IPS-20b (cell line): ENCODE results near the gene RNF220.

Source experiments
- H3K27ac ChIP-seq: one replicate; pipeline ENCODE4 v1.5.1; 2013; ENCODE audit warnings: low read length
- H3K27me3 ChIP-seq: 2 replicates; pipeline ENCODE4 v1.6.1; 2013; ENCODE audit warnings: mild to moderate bottlenecking, low read length, inconsistent platforms; ENCODE audit not compliant: insufficient read depth
- H3K36me3 ChIP-seq: 2 replicates; pipeline ENCODE4 v1.6.1; 2013; ENCODE audit warnings: low read depth, mild to moderate bottlenecking, inconsistent platforms, low read length, moderate library complexity; ENCODE audit not compliant: insufficient read depth
- H3K4me1 ChIP-seq: 2 replicates; pipeline ENCODE4 v1.6.1; 2013; ENCODE audit warnings: mild to moderate bottlenecking, control low read depth, inconsistent platforms, low read length, moderate library complexity; ENCODE audit not compliant: insufficient read depth
- H3K4me3 ChIP-seq: 2 replicates; pipeline ENCODE4 v1.5.1; 2013; ENCODE audit warnings: mild to moderate bottlenecking, low read length, inconsistent platforms
- H3K9ac ChIP-seq: 2 replicates; pipeline ENCODE4 v1.6.1; 2013; ENCODE audit warnings: low read depth, mild to moderate bottlenecking, inconsistent platforms, low read length, moderate library complexity
- H3K9me3 ChIP-seq: 2 replicates; pipeline ENCODE4 v1.6.1; 2013; ENCODE audit warnings: mild to moderate bottlenecking, low read depth, low read length, inconsistent platforms; ENCODE audit not compliant: insufficient read depth

RNF220 gene

DNA sequence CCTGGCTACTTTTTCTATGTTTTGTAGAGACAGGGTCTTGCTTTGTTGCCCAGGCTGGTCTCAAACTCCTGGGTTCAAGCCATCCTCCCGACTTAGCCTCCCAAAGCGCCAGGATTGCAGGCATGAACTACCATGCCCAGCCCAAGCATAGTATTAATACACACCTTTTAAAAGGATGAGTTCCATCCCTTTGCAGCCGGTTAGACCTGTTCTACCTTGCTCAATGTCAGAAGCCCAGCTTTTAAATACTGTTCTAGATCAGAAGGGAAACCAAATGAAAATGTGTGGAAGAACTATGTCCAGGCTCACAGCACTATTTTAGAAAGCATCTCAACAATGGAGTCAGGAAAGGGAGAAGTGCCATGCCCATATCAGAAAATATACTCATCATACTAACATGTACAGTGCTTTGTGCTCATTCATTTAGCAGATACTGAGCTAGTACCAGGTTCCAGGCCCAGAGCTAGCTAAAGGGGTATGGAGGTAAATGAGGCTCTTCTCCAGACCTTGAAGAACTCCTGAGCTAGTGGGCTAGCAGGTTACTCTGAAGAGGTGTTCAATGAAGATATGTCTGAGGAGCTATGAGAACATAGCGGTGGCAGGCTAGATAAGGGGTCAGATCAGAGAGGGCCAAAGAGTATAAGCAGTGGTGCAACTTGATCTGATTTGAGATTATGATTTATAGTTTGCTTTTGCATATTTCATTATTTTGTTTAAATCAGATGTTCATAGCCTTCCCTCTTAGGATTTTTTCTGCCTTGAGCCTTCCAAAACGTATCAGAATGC lies 78.2 kb downstream of the RNF220 start:
- peaks cover 6% of the 10 kb centered on the region; the same call in 1 of the 2 replicates for H3K27me3 ChIP-seq
- H3K4me1 ChIP-seq = peaks cover 23% of the 10 kb centered on the region
- H3K27ac ChIP-seq = no peak overlapping the region
- H3K9ac ChIP-seq = 0 out of 2 replicates have a peak overlapping the region, but pooled peaks have one; percentile 5
- no peaks in the 10 kb centered on the region for H3K36me3 ChIP-seq
- H3K4me3 ChIP-seq = no peak overlapping the region
- no peaks in the 10 kb centered on the region for H3K9me3 ChIP-seq

DNA sequence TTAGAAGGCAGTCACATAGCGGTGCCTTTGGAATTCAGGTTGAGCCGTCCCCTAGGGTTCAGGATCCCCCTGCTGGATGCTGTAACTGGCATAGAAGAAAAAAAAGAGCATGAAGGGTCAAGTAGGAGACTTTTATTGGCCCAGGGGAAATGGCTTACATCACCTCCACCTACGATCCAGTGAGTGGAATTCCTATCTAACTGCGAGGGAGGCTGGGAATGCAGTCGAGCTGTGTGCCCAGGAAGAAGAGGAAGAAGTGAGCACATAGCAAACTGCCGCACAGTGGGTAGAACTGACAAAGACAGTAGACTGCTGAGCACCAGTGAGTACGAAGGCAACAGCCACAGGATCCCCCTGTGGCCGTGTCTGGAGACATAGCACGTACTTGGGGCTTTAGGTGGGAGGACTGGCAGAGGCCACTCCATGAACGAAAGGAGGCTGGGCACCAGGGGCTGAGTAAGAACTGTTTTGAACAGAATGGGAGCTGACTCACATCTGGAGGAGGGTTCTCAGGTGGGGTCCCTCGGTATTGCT lies 79.2 kb downstream of the RNF220 start:
- Histone ChIP-seq H3K4me3 (no peak overlapping the region), H3K36me3 (no peaks in the 10 kb centered on the region), H3K27ac (no peak overlapping the region), H3K4me1 (peaks cover 23% of the 10 kb centered on the region), H3K9ac (peak overlapping the region; percentile 5; the same call in 1 of the 2 replicates), H3K9me3 (no peaks in the 10 kb centered on the region), H3K27me3 (peaks cover 6% of the 10 kb centered on the region; the same call in 1 of the 2 replicates)

DNA sequence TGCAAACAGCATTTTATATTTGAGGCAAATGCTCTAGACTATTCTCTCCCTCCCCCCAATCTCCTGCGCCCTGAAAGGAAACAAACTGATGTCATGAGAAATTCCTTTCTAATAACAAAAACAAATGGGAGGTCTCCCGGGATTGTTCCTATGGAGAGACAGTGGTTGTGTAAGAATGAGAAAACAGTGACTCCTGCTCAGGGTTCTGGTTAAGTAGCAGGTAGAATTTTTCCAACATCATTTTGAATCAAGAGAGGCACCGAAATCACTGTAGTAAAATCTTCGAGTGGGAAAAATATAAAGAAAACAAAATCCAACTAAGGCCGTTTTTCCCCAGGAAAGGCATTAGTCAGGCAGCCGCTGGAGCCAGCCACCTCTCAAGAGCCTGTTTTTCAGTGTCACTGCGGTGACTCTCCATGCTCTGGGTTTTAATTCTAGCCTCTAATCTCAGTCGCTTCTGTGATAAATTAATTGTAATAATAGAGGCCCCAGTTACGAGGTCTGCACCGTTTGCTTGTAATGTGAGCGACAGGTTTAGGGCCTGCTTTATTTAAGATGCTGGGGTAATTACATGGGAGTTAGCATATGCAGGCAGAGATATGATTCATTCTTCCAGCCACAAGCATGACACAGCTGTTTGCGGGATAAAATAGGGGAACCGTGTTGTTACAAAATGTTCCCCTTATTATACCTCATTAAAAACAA lies 80.3 kb downstream of the RNF220 start:
- Histone ChIP-seq H3K4me1 (peaks cover 23% of the 10 kb centered on the region), H3K9ac (peak overlapping the region; percentile 23; the same call in 1 of the 2 replicates), H3K9me3 (no peaks in the 10 kb centered on the region), H3K27ac (no peak overlapping the region), H3K27me3 (peaks cover 6% of the 10 kb centered on the region; the same call in 1 of the 2 replicates), H3K36me3 (no peaks in the 10 kb centered on the region), H3K4me3 (no peak overlapping the region)

DNA sequence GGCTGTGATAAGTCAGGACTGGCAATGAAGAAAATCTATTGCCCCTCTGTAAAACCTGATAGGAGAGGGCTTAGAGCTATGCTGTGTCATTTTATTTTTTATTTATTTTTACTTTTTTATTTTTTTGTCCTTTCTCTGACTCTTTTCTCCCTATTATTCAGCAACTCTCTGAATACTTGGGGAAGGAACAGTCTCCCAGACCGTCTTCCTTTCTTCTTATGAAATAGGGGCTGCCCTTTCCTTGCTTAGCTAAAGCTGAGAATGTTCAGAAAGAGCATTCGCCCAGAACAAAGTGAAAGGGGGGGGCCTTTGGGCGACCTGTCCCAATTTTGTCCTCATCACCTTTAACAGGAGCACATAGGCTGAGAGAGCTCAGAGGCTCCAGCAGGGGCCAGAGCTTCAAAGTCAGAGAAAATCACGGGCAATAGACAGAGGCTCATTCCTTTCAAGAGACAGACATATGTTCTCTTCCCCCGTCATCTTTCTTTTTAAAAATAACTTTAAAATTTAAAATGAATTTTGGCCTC lies 80.9 kb downstream of the RNF220 start:
- Histone ChIP-seq H3K9ac (peak overlapping the region; percentile 23; the same call in 1 of the 2 replicates), H3K27me3 (peaks cover 6% of the 10 kb centered on the region; the same call in 1 of the 2 replicates), H3K27ac (no peak overlapping the region), H3K9me3 (no peaks in the 10 kb centered on the region), H3K4me1 (peaks cover 23% of the 10 kb centered on the region), H3K4me3 (no peak overlapping the region), H3K36me3 (no peaks in the 10 kb centered on the region)

DNA sequence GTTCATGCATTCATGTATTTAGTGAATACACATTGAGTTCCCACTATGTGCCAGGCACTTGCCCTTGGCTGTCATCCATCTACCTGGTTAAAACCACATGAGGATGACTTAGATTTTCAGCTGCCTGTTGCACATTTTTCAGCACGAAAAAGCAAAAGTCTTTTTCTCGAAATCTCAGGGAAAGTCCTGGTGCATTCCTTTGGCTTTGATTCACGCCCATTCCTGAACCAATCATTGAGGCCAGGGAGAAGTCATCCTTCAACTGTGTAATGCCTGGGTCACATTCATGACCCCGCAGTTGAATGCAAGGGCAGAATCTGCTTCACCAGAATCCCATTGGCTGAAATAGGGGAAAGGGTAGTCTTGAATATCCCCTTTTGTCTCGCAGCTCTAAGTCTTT lies 84.4 kb downstream of the RNF220 start:
- Histone ChIP-seq H3K4me3 (no peak overlapping the region), H3K36me3 (no peaks in the 10 kb centered on the region), H3K27ac (no peak overlapping the region), H3K27me3 (no peaks in the 10 kb centered on the region; the same call in 1 of the 2 replicates), H3K9ac (no peak overlapping the region), H3K9me3 (no peaks in the 10 kb centered on the region), H3K4me1 (peaks cover 14% of the 10 kb centered on the region)

DNA sequence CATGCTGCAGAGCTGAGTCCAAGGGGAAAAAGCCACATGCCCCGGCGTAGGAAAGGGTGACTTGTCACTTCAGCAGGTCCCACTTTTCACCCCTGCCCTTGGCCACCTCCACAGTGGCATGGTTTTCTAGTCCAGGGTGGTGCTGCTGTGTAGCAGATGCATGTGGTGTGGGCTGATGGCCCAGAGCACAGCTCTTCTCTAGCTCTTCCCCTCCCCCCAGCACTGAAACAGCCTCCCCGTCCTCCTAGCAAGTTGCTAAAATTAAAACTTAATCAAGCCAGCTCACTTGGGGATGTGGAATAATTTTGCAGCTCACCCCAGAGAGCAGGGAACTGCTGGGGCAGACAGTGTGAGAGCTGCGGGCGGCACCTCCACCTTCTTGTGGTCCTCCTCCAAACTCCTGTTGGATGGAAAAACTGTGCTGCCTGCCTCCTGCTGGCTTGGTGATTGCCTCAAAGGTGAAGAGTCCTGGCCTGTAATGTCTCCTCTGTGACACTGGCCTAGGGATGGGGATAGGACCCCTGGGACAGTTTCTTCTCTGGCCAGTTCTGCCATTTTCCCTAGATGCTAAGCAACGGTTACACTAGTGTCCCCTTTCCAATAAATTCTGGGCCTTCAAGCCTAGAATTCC lies 91.6 kb downstream of the RNF220 start:
- peaks cover 56% of the 10 kb centered on the region for H3K27me3 ChIP-seq
- H3K4me3 ChIP-seq = no peak overlapping the region
- H3K27ac ChIP-seq = no peak overlapping the region
- H3K9me3 ChIP-seq = no peaks in the 10 kb centered on the region
- H3K4me1 ChIP-seq = peaks cover 14% of the 10 kb centered on the region
- no peaks in the 10 kb centered on the region for H3K36me3 ChIP-seq
- no peak overlapping the region for H3K9ac ChIP-seq

DNA sequence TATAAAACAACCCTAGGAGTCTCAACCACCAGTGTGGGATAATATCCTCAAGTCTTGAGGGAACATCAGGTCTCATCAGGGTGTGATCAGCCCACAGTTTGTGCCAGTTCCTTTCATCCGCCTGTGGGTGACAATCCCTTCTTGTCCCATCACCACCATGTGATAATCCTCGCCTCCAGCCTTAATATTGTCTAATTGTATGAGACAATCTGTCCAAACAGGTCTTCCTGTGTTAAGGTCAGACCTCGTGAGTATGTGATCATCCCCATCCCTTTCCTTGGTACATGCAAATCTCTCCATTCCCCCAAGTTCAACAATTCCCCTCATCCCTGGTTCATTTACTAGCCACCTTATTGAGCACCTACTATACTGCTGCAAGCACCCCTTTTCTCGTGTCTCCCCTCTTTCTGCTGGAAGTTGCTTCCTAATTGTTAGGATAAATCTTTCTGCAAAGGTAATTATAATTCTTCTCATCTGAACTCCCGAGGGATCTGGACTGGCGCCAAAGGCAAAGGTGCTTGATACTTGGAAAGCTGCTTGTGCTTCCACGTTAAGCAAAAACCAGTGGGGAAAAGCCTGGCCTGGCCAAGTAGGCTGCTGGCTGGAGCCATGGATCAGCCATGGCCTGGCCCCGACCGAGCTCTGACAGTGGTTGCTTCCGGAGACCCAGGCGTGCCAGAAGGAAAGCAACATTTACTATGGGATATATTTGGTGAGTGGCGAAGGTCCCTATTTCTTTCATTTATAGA lies 92.5 kb downstream of the RNF220 start:
- Histone ChIP-seq H3K27ac (no peak overlapping the region), H3K9ac (no peak overlapping the region), H3K27me3 (peaks cover 63% of the 10 kb centered on the region), H3K9me3 (no peaks in the 10 kb centered on the region), H3K4me3 (no peak overlapping the region), H3K4me1 (peaks cover 21% of the 10 kb centered on the region), H3K36me3 (no peaks in the 10 kb centered on the region)

DNA sequence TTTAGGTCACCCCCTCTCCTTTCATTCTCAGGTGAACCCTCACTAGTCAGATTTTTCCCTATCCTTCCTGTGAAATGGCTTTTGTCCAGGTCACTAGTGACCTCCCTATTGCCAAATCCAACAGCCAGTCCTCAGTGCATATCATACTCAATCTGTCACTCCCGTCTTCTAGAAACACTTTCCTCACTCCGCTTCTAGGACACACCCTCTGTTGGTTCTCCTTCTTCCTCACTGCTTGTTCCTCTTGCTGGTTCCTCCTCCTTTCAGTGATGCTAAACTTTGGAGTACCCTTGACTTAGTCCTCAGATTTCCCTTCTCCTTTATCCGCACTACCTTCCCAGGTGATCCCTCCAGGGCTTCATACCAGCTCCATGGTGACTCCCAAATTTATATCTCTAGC lies 94.3 kb downstream of the RNF220 start:
- Histone ChIP-seq H3K27ac (no peak overlapping the region), H3K9ac (no peak overlapping the region), H3K9me3 (no peaks in the 10 kb centered on the region), H3K4me3 (no peak overlapping the region), H3K27me3 (peaks cover 75% of the 10 kb centered on the region), H3K36me3 (no peaks in the 10 kb centered on the region), H3K4me1 (peaks cover 21% of the 10 kb centered on the region)

DNA sequence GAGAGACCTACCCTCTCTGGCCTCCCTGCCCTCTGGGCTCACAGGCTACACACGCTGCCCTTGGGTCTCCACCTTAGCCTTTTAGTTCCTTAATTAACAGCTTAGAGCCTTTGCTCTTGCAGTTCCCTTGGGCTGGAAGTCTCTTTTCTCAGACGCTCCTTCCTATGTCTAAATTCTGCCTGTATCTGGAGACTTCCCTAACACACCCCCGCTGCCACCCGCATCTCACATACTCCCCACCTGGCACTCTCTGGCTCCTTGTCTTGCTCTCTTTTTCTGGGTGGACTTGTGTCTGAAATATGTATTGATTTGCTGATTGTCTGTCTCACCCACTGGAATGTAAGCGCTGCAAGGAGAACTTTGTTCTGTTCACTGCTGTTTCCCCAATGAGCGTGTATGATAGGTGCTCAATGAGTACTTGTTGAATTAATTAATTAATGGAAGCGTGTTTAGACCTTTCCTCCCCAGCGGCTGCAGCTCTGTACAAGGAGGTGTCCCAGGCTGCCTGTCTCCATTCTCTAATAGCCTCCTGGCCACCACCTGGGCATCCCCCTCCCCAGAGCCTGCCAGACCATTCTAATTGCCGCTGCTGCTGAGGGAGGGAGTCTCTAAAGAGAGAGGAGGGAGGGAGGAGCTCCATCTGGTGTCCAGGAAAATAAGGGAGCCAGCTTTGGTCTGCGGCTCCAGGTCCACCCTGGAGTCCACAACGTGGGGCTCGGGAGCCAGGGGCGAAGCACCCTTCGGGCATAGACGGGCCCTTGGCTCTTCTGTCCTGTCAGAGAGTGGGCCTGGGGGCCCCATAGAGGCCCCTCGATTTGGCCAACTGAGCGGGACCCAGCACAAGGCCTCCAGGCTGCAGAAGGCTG lies 95.4 kb downstream of the RNF220 start:
- H3K27ac ChIP-seq = no peak overlapping the region
- peaks cover 32% of the 10 kb centered on the region for H3K4me1 ChIP-seq
- no peaks in the 10 kb centered on the region for H3K9me3 ChIP-seq
- peaks cover 81% of the 10 kb centered on the region for H3K27me3 ChIP-seq
- H3K36me3 ChIP-seq = no peaks in the 10 kb centered on the region
- no peak overlapping the region; the same call in 1 of the 2 replicates for H3K9ac ChIP-seq
- peak overlapping the region; percentile 67 for H3K4me3 ChIP-seq
